ENCODE results near the gene CAPN10. TPM values are rescaled to one million over a fixed set of nuclear protein-coding genes. Genes with fewer than 3 reads are reported as not detected.
A peak's percentile ranks its signal among the peaks of the same experiment; 100 is the strongest.

The CAPN10 gene
- total and polyA plus RNA-seq, 5 donors: 21.2 to 44.3 (median 36.9) TPM

DNA sequence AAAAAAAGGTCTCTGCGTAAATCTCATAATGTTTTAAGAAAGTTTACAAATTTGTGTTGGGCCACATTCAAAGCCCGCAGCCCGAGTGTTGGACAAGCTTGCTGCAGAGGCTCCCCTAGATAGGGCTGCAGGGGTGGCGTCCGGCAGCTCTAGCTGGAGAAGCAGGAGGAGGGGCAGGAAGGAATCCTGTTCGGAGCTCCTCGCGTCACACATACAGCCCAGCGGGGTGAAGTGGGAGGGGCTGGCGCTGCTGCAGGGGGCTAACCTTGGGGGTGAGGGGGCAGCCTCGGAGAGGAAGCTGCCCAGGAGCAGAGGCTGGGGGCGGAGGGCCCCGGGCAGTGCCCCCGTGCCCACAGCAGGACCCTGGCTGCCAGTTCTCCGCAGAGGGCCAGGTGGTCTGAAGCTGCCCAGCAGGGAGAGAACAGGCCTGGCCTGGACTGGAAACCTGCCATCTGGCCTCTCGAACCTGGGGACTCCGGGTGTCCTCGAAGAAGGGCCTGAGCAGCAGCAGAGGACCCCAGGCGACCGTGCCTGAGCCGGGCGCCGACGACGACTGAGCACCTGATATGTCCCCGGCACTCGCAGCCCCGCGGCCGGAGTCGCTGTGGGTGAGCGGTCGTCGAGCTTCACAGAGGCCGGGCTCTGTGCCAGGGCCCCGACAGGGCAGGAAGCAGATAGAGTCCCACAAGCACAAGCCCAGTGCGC, 36.1 kb downstream of the CAPN10 start:
- intact Hi-C loops (cut with DNase I): no loop called here
- WGBS: 44% methylated on average over 37 of the region's 37 CpGs
- H3K27ac ChIP-seq (ENCODE audit: low read length): no peak overlapping the region
- H3K4me3 ChIP-seq (ENCODE audit: low read length): no peak overlapping the region
- no peaks in the 10 kb centered on the region for H3K9me3 ChIP-seq (ENCODE audit: control insufficient read depth, low read length)
- H3K27me3 ChIP-seq (ENCODE audit: control insufficient read depth, insufficient read depth): no peaks in the 10 kb centered on the region
- ATAC-seq (no peak), DNase-seq (peak in 2 of 3 donors; percentile 63 to 66)
- H3K4me1 ChIP-seq (ENCODE audit: control insufficient read depth, insufficient read depth, low read length): no peaks in the 10 kb centered on the region

DNA sequence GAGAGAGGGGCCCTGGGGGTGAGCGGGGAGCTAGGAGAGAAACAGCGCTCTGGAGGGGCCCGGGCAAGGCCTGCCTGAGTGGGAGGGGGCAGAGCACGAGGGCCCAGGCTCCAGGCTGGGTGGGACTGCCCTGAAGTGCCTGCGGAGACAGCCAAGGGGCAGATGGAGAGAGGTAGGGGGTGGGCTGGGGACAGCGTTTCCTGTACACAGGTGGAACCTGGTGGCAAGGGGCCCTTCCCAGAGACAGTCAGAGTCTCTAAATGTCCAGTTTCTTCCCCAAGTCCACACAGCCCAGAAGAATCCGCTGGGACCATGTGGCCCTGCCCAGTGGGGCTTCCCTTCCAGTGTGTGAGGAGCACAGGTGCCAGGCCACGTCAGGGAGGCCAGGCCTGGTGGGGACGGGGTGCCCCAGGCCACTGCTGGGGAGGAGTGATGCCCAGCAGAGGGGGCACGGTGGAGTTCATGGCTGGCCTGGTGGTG, 37.0 kb downstream of the CAPN10 start:
- WGBS: 86% methylated on average over 10 of the region's 10 CpGs
- Histone ChIP-seq H3K9me3 (ENCODE audit: control insufficient read depth, low read length) (no peaks in the 10 kb centered on the region), H3K4me3 (ENCODE audit: low read length) (no peak overlapping the region), H3K4me1 (ENCODE audit: control insufficient read depth, insufficient read depth, low read length) (no peaks in the 10 kb centered on the region), H3K27ac (ENCODE audit: low read length) (no peak overlapping the region), H3K27me3 (ENCODE audit: control insufficient read depth, insufficient read depth) (no peaks in the 10 kb centered on the region)
- ATAC-seq (no peak), DNase-seq (peak in 2 of 3 donors; percentile 20 to 25)
- intact Hi-C loops (cut with DNase I): no loop called here

DNA sequence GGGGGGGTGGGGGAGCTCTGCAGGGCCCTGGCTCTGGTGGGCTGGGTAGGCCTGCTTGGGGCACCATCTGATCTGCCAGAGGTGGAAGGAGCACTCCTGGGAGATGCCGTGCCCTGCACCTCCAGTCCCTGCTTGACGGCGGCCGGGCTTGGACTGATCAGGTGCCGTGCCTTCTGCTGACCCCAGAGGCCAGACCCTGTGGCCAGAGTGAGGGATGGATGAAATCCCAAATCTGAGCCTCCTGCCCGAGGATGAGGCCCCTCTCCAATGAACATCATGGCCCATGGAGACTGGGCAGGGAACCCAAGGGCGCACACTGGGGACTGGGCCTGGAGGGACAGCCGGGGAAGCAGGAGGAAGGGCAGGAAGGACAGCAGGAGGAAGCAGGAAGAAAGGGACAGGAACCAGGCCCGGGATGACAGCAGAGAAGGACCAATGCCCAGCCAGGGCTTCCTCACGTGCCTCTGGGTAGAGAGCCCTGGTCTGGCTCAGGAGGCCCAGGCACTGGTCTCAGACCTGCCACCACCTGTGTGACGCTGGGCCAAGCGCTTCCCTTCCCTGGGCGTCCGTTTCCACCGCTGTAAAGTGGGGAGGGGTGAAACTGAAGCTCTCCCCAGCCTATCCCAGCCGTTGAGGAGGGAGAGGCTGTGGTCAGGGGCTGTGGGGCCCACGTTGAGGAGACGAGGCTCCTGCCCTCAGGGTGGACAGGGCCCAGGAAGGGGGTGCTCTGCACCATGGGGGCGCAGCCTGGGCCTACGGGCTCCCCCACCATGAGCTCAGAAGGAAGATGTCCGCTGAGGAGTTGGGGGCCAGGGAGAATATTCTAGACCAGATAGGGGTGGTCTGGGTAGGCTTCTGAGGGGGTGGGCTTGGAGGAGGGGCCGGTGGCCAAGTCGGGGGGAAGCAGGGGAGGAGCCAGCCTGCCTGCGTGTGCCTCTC, 37.7 kb downstream of the CAPN10 start:
- intact Hi-C loops (cut with DNase I): no loop called here
- H3K27ac ChIP-seq (ENCODE audit: low read length): no peak overlapping the region
- no peaks in the 10 kb centered on the region for H3K4me1 ChIP-seq (ENCODE audit: control insufficient read depth, insufficient read depth, low read length)
- H3K4me3 ChIP-seq (ENCODE audit: low read length): no peak overlapping the region
- 73% methylated on average over 24 of the region's 24 CpGs for WGBS
- H3K27me3 ChIP-seq (ENCODE audit: control insufficient read depth, insufficient read depth): no peaks in the 10 kb centered on the region
- peak in 2 of 3 donors; percentile 46 to 47 for DNase-seq
- ATAC-seq: no peak
- no peaks in the 10 kb centered on the region for H3K9me3 ChIP-seq (ENCODE audit: control insufficient read depth, low read length)

DNA sequence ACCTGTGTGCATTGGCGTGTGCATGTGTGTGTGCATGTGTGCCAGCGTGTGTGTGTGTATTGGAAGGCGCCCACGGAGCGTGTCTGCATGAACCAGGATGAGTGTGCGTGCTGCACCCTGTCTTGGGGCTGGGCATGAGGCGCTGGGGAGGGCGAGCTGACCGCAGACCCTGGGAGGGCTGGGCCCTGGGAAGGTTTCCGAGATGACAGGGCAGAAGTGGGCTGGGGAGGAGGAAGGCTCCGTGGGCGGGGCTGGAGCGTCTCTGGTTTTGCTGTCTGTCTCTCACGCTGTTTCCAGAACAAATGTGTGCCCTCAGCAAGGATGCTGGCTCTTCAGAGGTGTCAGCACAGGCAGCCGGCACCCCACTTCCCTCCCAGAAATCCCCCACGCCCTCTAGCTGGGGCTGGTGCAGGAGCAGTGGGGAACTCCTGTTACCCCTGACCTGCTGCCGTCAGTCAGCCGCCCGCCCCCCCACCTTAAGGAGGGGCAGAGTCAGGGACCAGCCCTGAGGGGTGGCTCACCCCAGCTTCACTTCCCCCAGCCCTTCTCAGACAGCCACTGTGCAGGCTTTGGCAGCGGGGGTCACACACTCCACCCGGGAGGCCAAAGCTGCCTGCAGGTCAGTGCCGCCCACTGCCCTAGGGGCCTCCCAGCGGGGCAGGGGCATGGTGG, 38.6 kb downstream of the CAPN10 start, which contains the start of gene GPR35:
Gene GPR35, plus strand, starts transcription at position 531 of the 672 bp plus-strand sequence. CDS start 4,473 bp downstream, outside the sequence.
- ATAC-seq: peak; percentile 32 to 36
- Histone ChIP-seq H3K27me3 (ENCODE audit: control insufficient read depth, insufficient read depth) (no peaks in the 10 kb centered on the region), H3K9me3 (ENCODE audit: control insufficient read depth, low read length) (no peaks in the 10 kb centered on the region), H3K4me1 (ENCODE audit: control insufficient read depth, insufficient read depth, low read length) (no peaks in the 10 kb centered on the region), H3K27ac (ENCODE audit: low read length) (no peak within 1 kb of the TSS), H3K4me3 (ENCODE audit: low read length) (no peak within 1 kb of the TSS)
- 50% methylated on average over 23 of the region's 23 CpGs for WGBS
- intact Hi-C loops (cut with DNase I): no loop called here
- peak in 2 of 3 donors; percentile 72 to 77 for DNase-seq

DNA sequence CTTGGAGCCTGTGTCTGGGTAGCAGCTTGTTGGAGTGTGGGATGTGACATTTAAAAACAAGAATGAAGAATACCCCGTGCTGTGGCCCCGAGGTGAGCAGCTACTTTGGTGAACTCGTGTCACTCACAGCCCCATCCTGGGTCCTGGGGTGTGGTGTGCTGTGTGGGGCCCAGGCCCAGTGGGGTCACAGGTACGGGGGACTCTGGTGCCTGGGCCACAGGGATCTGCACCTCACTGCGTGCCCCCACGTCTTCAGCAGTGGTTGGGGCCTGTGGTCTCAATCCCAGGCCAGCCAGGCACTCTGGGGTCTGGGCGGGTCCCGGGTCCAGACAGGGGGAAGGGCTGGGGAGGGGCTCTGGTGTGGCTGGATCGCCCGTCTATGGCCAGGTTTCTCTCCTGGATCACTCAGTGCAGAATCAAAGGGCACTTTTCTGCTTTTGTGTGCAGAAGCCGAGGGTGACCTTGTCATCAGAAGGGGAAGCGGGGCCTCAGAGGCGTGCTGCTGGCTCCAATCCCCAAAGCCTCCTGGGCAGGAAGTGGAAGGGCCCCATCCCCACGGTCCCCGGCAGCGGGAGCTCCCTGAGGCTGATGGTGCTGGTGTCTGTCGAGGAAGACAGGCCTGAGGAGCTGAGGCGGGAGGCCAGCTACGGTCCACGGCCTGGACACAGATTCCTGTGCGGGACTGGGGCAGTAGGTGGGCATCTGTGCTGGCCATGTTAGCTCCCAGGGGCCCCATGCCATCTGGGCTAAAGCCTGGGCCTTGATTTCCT, 40.2 kb downstream of the CAPN10 start:
- H3K4me3 ChIP-seq (ENCODE audit: low read length): no peak overlapping the region
- intact Hi-C loops (cut with DNase I): no loop called here
- ATAC-seq: no peak
- peak in 2 of 3 donors; percentile 50 to 65 for DNase-seq
- 45% methylated on average over 21 of the region's 21 CpGs for WGBS
- H3K27ac ChIP-seq (ENCODE audit: low read length): no peak overlapping the region
- no peaks in the 10 kb centered on the region for H3K9me3 ChIP-seq (ENCODE audit: control insufficient read depth, low read length)
- H3K4me1 ChIP-seq (ENCODE audit: control insufficient read depth, insufficient read depth, low read length): no peaks in the 10 kb centered on the region
- no peaks in the 10 kb centered on the region for H3K27me3 ChIP-seq (ENCODE audit: control insufficient read depth, insufficient read depth)

DNA sequence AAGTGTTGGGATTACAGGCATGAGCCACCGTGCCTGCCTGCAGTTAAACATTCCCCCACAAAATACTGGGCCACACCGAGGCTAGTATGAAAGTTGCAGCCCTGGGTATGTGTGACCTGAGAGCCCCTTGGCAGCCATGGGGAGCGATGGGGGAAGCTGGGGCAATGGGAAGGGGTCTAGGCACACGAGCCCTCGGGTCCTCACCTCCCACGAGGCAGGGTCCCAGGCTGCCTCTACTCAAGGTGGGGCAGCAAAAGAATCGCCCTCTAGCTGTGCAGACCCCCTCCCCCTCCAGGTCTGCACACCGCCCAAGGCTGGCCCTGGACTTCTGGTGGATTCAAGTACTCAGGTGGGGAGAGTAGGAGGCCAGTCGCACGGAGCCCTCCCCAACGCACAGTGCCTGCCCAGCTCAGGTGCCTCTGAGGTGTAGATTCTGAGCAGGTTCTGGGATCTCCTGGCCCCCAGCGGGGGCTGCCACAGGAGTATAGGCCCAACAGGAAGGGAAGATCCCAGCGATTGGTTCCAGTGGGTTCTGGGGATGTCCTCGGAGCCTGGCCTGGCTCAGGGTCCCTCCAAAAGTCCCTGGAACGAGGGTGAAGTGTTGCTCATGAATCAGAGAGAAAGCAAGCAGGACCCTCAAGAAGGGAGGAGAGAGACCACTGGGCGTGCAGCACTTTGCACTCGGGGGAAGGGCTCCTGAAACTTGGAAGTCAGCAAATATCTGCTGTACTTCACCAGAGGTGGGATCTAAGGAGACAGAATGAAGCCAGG, 41.4 kb downstream of the CAPN10 start:
- Histone ChIP-seq H3K9me3 (ENCODE audit: control insufficient read depth, low read length) (no peaks in the 10 kb centered on the region), H3K27me3 (ENCODE audit: control insufficient read depth, insufficient read depth) (no peaks in the 10 kb centered on the region), H3K4me3 (ENCODE audit: low read length) (no peak overlapping the region), H3K4me1 (ENCODE audit: control insufficient read depth, insufficient read depth, low read length) (no peaks in the 10 kb centered on the region), H3K27ac (ENCODE audit: low read length) (no peak overlapping the region)
- 90% methylated on average over 17 of the region's 17 CpGs for WGBS
- DNase-seq (peak in 1 of 3 donors; percentile 36), ATAC-seq (no peak)
- intact Hi-C loops (cut with DNase I): no loop called here

DNA sequence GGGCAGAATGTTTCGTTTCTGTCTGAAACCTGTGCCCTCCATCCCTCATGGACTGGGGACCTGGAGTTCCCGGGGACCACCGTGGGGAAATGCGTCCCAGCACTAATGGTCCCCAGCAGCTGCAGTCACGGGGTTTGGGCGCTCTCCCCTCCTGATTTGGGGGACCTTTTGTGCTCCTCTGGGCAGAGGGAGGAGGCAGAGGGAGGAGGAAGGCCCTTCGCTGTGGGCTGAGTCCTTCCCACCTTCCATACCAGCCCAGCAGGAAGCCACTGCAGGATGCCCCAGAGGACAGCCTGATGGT, 41.9 kb downstream of the CAPN10 start:
- no peaks in the 10 kb centered on the region for H3K9me3 ChIP-seq (ENCODE audit: control insufficient read depth, low read length)
- no peak for ATAC-seq
- 88% methylated on average over 7 of the region's 7 CpGs for WGBS
- DNase-seq: no peak
- H3K27me3 ChIP-seq (ENCODE audit: control insufficient read depth, insufficient read depth): no peaks in the 10 kb centered on the region
- H3K4me3 ChIP-seq (ENCODE audit: low read length): no peak overlapping the region
- intact Hi-C loops (cut with DNase I): no loop called here
- no peak overlapping the region for H3K27ac ChIP-seq (ENCODE audit: low read length)
- no peaks in the 10 kb centered on the region for H3K4me1 ChIP-seq (ENCODE audit: control insufficient read depth, insufficient read depth, low read length)

DNA sequence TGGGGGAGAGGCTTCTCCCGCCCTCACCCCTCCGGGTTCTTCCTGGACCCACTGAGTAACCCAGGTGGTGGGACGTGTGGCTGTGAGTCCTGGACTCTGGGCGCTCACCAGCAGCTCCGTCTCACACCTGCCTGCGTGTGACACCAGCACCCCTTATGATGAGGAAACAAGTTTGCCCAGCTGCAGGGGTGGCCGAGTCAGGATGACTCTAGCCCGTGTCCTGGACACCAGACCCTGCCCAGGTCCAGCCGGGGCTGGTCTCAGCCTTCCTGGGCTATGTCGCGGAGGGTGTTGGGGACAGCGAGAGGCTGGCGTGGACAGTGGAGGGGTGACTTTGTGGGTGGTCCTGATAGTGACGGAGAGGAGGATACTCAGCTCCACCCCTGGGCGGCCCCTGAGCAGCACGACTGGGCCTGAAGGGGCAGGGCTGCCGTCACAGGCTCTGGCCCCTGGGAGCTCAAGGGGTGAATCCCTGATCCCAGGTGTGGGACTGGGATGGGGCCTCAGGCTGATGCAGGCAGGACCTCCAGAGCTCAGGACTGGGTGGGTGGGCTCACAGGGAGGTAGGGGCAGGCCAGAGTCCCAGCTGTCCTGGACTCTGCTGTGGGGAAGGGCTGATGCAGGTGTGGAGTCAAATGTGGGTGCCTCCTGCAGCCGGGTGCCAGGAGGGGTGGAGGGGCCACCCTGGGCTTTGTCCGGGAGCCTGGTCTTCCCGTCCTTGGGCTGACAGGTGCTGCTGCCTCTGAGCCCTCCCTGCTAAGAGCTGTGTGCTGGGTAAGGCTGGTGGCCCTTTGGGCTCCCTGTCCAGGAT, 42.5 kb downstream of the CAPN10 start:
- H3K9me3 ChIP-seq (ENCODE audit: control insufficient read depth, low read length): no peaks in the 10 kb centered on the region
- ATAC-seq: no peak
- no peaks in the 10 kb centered on the region for H3K4me1 ChIP-seq (ENCODE audit: control insufficient read depth, insufficient read depth, low read length)
- no peaks in the 10 kb centered on the region for H3K27me3 ChIP-seq (ENCODE audit: control insufficient read depth, insufficient read depth)
- H3K27ac ChIP-seq (ENCODE audit: low read length): no peak overlapping the region
- 58% methylated on average over 20 of the region's 20 CpGs for WGBS
- DNase-seq: peak in 1 of 3 donors; percentile 28
- intact Hi-C loops (cut with DNase I): no loop called here
- H3K4me3 ChIP-seq (ENCODE audit: low read length): no peak overlapping the region

DNA sequence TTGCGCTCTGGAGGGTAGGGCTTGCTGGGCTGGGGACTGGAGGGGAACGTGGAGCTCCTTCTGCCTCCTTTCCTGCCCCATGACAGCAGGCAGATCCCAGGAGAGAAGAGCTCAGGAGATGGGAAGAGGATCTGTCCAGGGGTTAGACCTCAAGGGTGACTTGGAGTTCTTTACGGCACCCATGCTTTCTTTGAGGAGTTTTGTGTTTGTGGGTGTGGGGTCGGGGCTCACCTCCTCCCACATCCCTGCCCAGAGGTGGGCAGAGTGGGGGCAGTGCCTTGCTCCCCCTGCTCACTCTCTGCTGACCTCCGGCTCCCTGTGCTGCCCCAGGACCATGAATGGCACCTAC, 43.1 kb downstream of the CAPN10 start:
- intact Hi-C loops (cut with DNase I): no loop called here
- Histone ChIP-seq H3K27me3 (ENCODE audit: control insufficient read depth, insufficient read depth) (no peaks in the 10 kb centered on the region), H3K4me1 (ENCODE audit: control insufficient read depth, insufficient read depth, low read length) (no peaks in the 10 kb centered on the region), H3K27ac (ENCODE audit: low read length) (no peak overlapping the region), H3K9me3 (ENCODE audit: control insufficient read depth, low read length) (no peaks in the 10 kb centered on the region), H3K4me3 (ENCODE audit: low read length) (no peak overlapping the region)
- DNase-seq (no peak), ATAC-seq (no peak)
- 84% methylated on average over 5 of the region's 5 CpGs for WGBS

Data from right cardiac atrium (tissue), 5 donors.